Common myeloid progenitor, CD34-positive (primary cell): ENCODE results near the gene NOP14.
A peak's percentile ranks its signal among the peaks of the same experiment; 100 is the strongest.

Source experiments
- CTCF ChIA-PET: fragments of 350-600 bp; sonication (Branson Sonifier 250); formaldehyde crosslinking; loops from one replicate; lab custom pipeline; 2021; ENCODE audit warnings: antibody characterized with exemption; lab: Charles Lee
- POLR2A ChIA-PET: fragments of 350-600 bp; sonication (Branson Sonifier 250); formaldehyde crosslinking; loops from one replicate; lab custom pipeline; 2021; ENCODE audit warnings: antibody characterized with exemption; lab: Charles Lee
- DNase-seq, 3 donors: peaks; one replicate each; pipeline versions ENCODE4 v3.0.0 to v3.0.0-alpha.2; 2013
- H3K27ac ChIP-seq, 2 experiments: 1 replicate in 1 of 2; 2 replicates in 1 of 2; pipeline ENCODE4 v1.7.0; 2013; ENCODE audit warnings: inconsistent platforms in 2 of 2, low read length in 2 of 2, mild to moderate bottlenecking in 2 of 2, low read depth in 1 of 2, moderate library complexity in 1 of 2; ENCODE audit not compliant: severe bottlenecking in 2 of 2, insufficient read depth in 1 of 2, poor library complexity in 1 of 2
- H3K27me3 ChIP-seq, 5 experiments: replicated peaks in 2 of 5; 1 replicate in 3 of 5; 2 replicates in 2 of 5; pipeline versions ENCODE4 v1.6.1 to v1.7.0; 2013; ENCODE audit warnings: low read length in 4 of 5, mild to moderate bottlenecking in 2 of 5, moderate library complexity in 2 of 5, inconsistent platforms in 1 of 5; ENCODE audit not compliant: insufficient read depth in 5 of 5, control insufficient read depth in 4 of 5
- H3K36me3 ChIP-seq, 4 experiments: 1 replicate in 2 of 4; 2 replicates in 2 of 4; pipeline versions ENCODE4 v1.6.1 to v1.7.0; 2013; ENCODE audit warnings: low read length in 3 of 4, control low read depth in 1 of 4, mild to moderate bottlenecking in 1 of 4; ENCODE audit not compliant: control insufficient read depth in 4 of 4, insufficient read depth in 4 of 4
- H3K4me1 ChIP-seq, 4 experiments: 1 replicate in 3 of 4; 2 replicates in 1 of 4; pipeline versions ENCODE4 v1.6.1 to v1.7.1; 2013; ENCODE audit warnings: low read length in 3 of 4, mild to moderate bottlenecking in 3 of 4, control low read depth in 1 of 4, inconsistent platforms in 1 of 4, moderate library complexity in 1 of 4; ENCODE audit not compliant: control insufficient read depth in 4 of 4, insufficient read depth in 4 of 4; ENCODE audit errors: control extremely low read depth in 1 of 4
- H3K4me3 ChIP-seq, 7 experiments: 1 replicate in 4 of 7; 2 replicates in 3 of 7; pipeline versions ENCODE4 v1.5.1 to v1.7.0; 2013; ENCODE audit warnings: mild to moderate bottlenecking in 7 of 7, low read length in 6 of 7, moderate library complexity in 6 of 7, inconsistent platforms in 2 of 7, low read depth in 2 of 7, control low read depth in 1 of 7; ENCODE audit not compliant: insufficient read depth in 4 of 7, control insufficient read depth in 1 of 7; ENCODE audit errors: extremely low read depth in 1 of 7
- H3K9me3 ChIP-seq, 5 experiments: 1 replicate in 4 of 5; 2 replicates in 1 of 5; pipeline versions ENCODE4 v1.6.1 to v1.7.1; 2013; ENCODE audit warnings: low read length in 4 of 5, mild to moderate bottlenecking in 2 of 5, inconsistent platforms in 1 of 5, low read depth in 1 of 5, moderate library complexity in 1 of 5; ENCODE audit not compliant: control insufficient read depth in 4 of 5, insufficient read depth in 2 of 5; ENCODE audit errors: control extremely low read depth in 1 of 5
- WGBS: methylation state at CpG from one replicate; pipeline ENCODE4 v1.1.5; 2013; ENCODE audit not compliant: insufficient coverage; 5-methylcytosine and 5-hydroxymethylcytosine counted together

NOP14 gene

GRCh38 chr4:2914256-2915126, 48.7 kb downstream of the NOP14 start:
- ChIA-PET POLR2A (interaction anchor here (0.9 kb wide), 1 partner anchor 28 kb away, joined by 4 read pairs; no protein-coding TSS in a partner anchor), CTCF (interaction anchor here (1.2 to 2.7 kb wide), 3 partner anchors 9 to 13 kb away, joined by 3 to 16 read pairs (median 5); no protein-coding TSS in a partner anchor)
- Histone ChIP-seq H3K9me3 (no peaks in the 10 kb centered on the region), H3K4me3 (peak overlapping the region in 1 of 7 experiments; percentile 32), H3K27me3 (no peaks in the 10 kb centered on the region), H3K36me3 (peaks cover 13 to 45% (median 36%) of the 10 kb centered on the region in 4 experiments), H3K4me1 (peaks cover 0 to 22% (median 18%) of the 10 kb centered on the region in 4 experiments), H3K27ac (peak overlapping the region; percentile 40 to 62)
- WGBS: 44% methylated on average over 8 of the region's 16 CpGs
- peak; percentile 30 to 93 (median 89) for DNase-seq

- Histone ChIP-seq H3K27ac (peak overlapping the region in 1 of 2 experiments; percentile 62), H3K4me1 (peaks cover 0 to 22% (median 18%) of the 10 kb centered on the region in 4 experiments), H3K4me3 (no peak overlapping the region), H3K9me3 (no peaks in the 10 kb centered on the region), H3K36me3 (peaks cover 15 to 55% (median 45%) of the 10 kb centered on the region in 4 experiments), H3K27me3 (no peaks in the 10 kb centered on the region)
- POLR2A ChIA-PET: no interaction called here
- 95% methylated on average over 6 of the region's 6 CpGs for WGBS
- no peak for DNase-seq
- CTCF ChIA-PET: interaction anchor here (1.2 to 2.7 kb wide), 3 partner anchors 10 to 15 kb away, joined by 3 to 16 read pairs (median 5); no protein-coding TSS in a partner anchor
These were observed 50.0 kb downstream of the NOP14 start for GRCh38 chr4:2913168-2913567.

- WGBS: 100% methylated on average over 3 of the region's 3 CpGs
- ChIA-PET CTCF (interaction anchor here (1.2 to 1.5 kb wide), 4 partner anchors 27 to 44 kb away, joined by 3 to 8 read pairs (median 3); no protein-coding TSS in a partner anchor), POLR2A (interaction anchor here (0.6 kb wide), 1 partner anchor 9 kb away, joined by 5 read pairs; no protein-coding TSS in a partner anchor)
- Histone ChIP-seq H3K4me3 (no peak overlapping the region), H3K4me1 (peaks cover 0 to 22% (median 18%) of the 10 kb centered on the region in 4 experiments), H3K9me3 (no peaks in the 10 kb centered on the region), H3K27me3 (no peaks in the 10 kb centered on the region), H3K27ac (no peak overlapping the region), H3K36me3 (peaks cover 15 to 66% (median 54%) of the 10 kb centered on the region in 4 experiments)
- no peak for DNase-seq
These were observed 51.3 kb downstream of the NOP14 start for GRCh38 chr4:2911868-2912267.

- no peaks in the 10 kb centered on the region for H3K9me3 ChIP-seq
These were observed 52.8 kb downstream of the NOP14 start for GRCh38 chr4:2910409-2910808.

GRCh38 chr4:2909583-2909982, 53.6 kb downstream of the NOP14 start:
- ChIA-PET POLR2A (no interaction called here), CTCF (interaction anchor here (0.6 to 1.6 kb wide), 2 partner anchors 30 to 817 kb away, joined by 3 to 4 read pairs; no protein-coding TSS in a partner anchor)
- peaks cover 18 to 81% (median 63%) of the 10 kb centered on the region in 4 experiments for H3K36me3 ChIP-seq
- H3K27ac ChIP-seq: no peak overlapping the region
- WGBS: 93% methylated on average over 8 of the region's 8 CpGs
- no peak overlapping the region for H3K4me3 ChIP-seq
- peaks cover 0 to 16% (median 13%) of the 10 kb centered on the region in 4 experiments for H3K4me1 ChIP-seq
- H3K9me3 ChIP-seq: no peaks in the 10 kb centered on the region
- no peaks in the 10 kb centered on the region for H3K27me3 ChIP-seq
- DNase-seq: no peak

More at GRCh38 chr4:2910409-2910808, 52.8 kb downstream of the NOP14 start:
- WGBS: 96% methylated on average over 7 of the region's 7 CpGs
- DNase-seq: no peak
- CTCF ChIA-PET: interaction anchor here (0.8 to 1.5 kb wide), 5 partner anchors 19 to 45 kb away, joined by 3 to 8 read pairs (median 3); no protein-coding TSS in a partner anchor
- H3K27me3 ChIP-seq: no peaks in the 10 kb centered on the region
- POLR2A ChIA-PET: no interaction called here
- H3K36me3 ChIP-seq: peaks cover 18 to 73% (median 58%) of the 10 kb centered on the region in 4 experiments
- H3K4me1 ChIP-seq: peaks cover 0 to 22% (median 18%) of the 10 kb centered on the region in 4 experiments
- no peak overlapping the region for H3K27ac ChIP-seq
- no peak overlapping the region for H3K4me3 ChIP-seq

GRCh38 chr4:2908686-2909085, 54.5 kb downstream of the NOP14 start:
- Histone ChIP-seq H3K27me3 (no peaks in the 10 kb centered on the region), H3K27ac (no peak overlapping the region)
- WGBS: 95% methylated on average over 6 of the region's 7 CpGs

More at GRCh38 chr4:2908686-2909085, 54.5 kb downstream of the NOP14 start:
- Histone ChIP-seq H3K36me3 (peaks cover 18 to 88% (median 70%) of the 10 kb centered on the region in 4 experiments), H3K4me1 (peaks cover 0 to 8% (median 4%) of the 10 kb centered on the region in 4 experiments), H3K4me3 (no peak overlapping the region), H3K9me3 (no peaks in the 10 kb centered on the region)
- DNase-seq: no peak
- CTCF ChIA-PET: interaction anchor here (1.6 kb wide), 1 partner anchor 29 kb away, joined by 4 read pairs; no protein-coding TSS in a partner anchor
- POLR2A ChIA-PET: no interaction called here
